NK-92 treated with Interleukin-12 subunit alpha and Interleukin-12 subunit beta, amount 100 ng/mL, for 24 hours (cell line): ENCODE results near the gene USP34.
"Not testable (repeated sequence)": the region's sequence is repeated elsewhere in the genome, so short reads cannot be mapped to it uniquely, and the experiment has no call there.

Source experiments
- DNase-seq: peaks from one replicate; lab custom pipeline; 2025; lab: John Stamatoyannopoulos, UW

Gene USP34

DNA sequence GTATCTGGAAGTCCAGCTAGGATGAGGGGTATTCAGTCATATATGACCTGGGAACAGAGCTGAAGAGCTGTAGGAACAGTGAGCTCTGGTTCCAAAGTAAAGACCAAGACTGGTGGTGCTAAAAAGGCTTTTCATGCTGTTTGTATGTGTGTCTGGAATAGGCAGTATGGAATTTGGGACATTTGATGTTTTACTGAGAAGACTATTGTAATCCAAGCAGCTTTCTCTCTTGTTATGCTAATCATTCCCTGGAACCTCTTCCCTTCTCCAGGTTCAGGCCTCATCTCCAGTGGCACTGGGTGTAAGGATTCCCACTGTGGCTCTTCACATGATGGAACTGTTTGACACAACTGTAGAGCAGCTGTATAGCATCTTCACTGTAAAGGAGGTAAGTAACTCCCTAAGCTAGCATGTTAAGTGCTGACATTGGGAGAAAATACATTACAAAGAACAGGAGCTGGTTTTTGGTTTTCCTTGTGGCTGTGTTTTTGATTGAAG is 285.6 kb downstream of the USP34 start:
- no peak for DNase-seq

- DNase-seq, result no peak
Measured at GRCh38 chr2:61184263-61184662, 286.6 kb downstream of the USP34 start.

- DNase-seq, result no peak
Measured at GRCh38 chr2:61183795-61184194, 287.1 kb downstream of the USP34 start.

- DNase-seq, result no peak
Measured at GRCh38 chr2:61182059-61182383, 288.9 kb downstream of the USP34 start.

DNA sequence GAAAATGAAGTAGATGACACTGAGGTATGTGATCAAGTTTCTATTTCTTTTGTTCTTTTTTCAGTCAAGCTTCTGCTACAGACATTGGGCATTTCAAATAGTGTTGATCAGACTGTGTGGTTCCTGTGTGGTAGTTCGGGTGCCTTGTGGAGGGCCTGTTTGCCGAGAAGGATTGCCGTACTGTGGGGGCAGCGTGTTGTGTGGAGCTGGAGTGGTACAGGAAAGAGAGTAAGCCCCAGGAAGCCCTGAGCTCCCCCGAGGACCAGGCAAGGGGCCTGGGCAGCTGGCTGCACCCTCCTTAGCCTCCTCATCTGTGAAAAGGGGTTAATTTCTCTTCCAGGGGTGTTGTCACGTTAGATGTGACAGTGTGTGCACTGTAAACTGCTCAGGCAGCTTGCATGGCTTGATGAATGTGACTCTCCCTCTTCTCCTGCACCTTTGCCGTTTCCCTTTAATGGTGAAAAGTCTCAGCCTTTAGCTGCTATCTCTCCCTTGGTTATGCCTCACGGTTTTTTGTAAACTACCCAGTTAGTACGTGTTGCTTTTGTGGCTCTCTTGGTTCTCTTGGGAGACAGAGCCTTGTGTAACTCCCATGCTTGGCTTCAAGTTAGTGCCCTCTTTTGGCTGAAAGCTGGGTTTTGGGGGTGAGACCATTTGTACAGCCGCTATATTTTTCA is 289.4 kb downstream of the USP34 start:
- DNase-seq, result no peak

- no peak for DNase-seq
Measured at GRCh38 chr2:61180686-61181085, 290.2 kb downstream of the USP34 start.

- DNase-seq, result no peak
Measured at GRCh38 chr2:61179701-61180639, 290.9 kb downstream of the USP34 start.

DNA sequence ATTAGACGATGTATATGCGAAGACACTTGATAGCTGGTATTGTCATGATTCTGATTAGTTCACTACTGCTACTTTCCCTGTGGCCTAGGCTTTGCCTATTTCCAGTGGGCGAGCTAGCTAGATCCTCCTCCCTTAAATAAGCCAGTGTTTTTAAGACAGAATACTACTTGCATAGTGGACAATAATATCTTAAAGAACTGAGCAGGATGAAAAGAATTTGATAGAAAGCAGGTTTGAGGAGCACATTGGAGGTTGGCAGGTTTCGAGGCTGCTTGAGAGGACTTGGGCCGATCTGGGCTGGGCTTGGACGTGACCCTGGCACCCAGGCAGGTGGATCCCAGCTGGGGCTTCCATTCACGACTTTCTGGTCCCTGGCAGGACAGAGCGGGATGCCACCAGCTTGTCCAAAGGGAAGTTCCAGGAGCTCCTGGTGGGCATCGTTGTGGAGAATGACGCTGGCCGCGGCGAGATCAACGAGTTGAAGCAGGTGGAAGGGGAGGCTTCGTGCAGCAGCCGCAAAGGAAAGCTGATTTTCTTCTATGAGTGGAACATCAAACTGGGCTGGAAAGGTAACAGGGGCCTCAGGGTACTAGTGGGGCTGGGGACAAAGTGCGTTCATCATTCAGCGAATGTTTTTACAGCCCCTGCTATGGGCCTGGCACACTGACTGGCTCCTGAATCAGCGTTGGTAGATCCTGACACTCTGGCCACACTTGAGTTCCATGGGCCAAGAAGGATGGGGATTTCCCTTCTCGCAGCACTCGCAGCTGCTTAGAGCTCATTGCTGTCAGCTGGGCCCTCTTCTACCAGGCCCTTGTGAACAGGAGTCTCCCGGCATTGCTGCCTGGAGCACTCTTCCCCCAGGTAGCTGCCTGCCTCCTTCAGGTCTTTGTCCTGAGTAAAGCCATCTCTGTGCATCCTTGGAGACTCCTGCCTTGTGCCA is 292.0 kb downstream of the USP34 start:
- DNase-seq, result no peak

DNA sequence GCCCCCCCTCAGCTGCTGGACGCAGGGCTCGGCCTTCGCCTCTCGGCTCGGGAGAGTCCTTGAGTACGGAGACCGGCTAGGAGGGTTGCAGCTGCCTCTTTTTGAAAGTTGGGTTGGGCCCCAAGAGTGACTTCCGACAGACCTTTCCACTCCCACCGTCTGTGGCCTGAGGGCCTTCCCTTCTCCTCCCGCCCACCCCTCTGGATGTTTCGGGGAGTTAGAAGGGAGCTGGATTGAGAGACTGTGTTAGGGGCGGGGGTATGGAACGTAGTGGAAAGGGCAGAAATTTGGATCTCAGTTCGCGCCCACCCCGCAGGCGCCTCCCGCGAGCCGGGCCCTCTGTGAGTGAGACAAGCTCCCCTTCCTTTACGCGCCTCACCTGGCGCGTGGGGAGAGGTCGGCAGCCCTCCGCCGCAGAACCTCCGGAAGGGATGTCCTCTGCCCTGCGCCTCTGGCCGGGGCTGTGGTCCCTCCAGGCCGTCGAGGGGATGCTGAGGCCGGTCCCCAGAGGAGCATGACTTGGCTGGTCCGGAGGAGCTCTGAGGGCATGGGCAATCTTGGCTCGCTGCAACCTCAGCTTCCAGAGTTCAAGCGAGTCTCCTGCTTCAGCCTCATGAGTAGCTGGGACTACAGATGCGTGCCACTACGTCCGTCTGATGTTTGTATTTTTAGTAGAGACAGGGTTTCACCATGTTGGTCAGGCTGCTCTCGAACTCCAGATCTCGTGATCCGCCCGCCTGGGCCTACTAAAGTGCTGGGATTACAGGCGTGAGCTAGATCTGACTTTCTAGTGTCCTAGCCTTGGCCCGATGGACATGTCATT is 292.9 kb downstream of the USP34 start:
- DNase-seq, result no peak

GRCh38 chr2:61176755-61177726 is 293.8 kb downstream of the USP34 start:
- DNase-seq, result peak; percentile 81

- DNase-seq, result no peak
Measured at GRCh38 chr2:61175036-61175435, 295.9 kb downstream of the USP34 start.

GRCh38 chr2:61173116-61173515 is 297.8 kb downstream of the USP34 start:
- no peak for DNase-seq

GRCh38 chr2:61172671-61173070 is 298.2 kb downstream of the USP34 start:
- DNase-seq, result no peak

GRCh38 chr2:61167579-61167978 is 303.3 kb downstream of the USP34 start:
- DNase-seq, result no peak

GRCh38 chr2:61165946-61166345 is 304.9 kb downstream of the USP34 start:
- DNase-seq, result no peak

DNA sequence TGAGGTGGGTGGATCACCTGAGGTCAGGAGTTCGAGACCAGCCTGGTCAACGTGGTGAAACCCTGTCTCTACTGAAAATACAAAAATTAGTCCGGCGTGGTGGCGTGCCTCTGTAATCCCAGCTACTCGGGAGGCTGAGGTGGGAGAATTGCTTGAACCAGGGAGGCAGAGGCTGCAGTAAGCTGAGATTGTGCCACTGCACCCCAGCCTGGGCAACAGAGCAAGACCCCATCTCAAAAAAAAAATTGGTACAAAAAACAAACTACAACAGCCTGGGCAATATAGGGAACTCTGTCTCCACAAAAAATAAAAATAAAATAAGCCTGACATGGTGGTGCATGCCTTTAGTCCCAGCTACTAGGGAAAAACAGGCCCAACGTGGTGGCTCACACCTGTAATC is 305.8 kb downstream of the USP34 start:
- DNase-seq, result not testable (repeated sequence)

DNA sequence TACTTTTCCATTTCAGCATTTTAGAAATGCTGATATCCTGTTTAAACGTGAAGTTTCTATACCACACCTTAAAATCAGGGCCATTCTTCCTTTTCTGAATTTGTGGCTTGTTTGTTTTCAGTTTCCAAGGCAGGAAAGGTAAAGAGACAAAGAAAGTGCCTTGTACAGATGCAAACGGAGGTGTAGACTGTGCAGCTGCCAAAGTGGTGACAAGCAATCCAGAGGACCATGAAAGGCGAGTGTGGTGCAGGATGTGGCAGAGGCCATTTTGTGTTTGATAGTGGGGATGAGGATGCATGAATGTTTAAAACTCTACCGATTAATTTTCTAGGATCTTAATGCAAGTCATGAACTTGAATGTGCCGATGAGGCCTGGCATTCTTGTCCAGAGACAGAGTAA is 308.2 kb downstream of the USP34 start:
- no peak for DNase-seq

GRCh38 chr2:61161888-61162287 is 309.0 kb downstream of the USP34 start, which contains the start of gene C2orf74:
Gene C2orf74, plus strand, starts transcription at chr2:61162188. Its CDS starts 327 bp downstream, at chr2:61162515.
- DNase-seq, result no peak

GRCh38 chr2:61158356-61158955 is 312.4 kb downstream of the USP34 start:
- DNase-seq, result no peak
